Adrenal gland (tissue), 12 donors: Measurements from ENCODE around the gene STON2. TPM values are rescaled to one million over a fixed set of nuclear protein-coding genes. Genes with fewer than 3 reads are reported as not detected.

Experiments used
- DNase-seq, 7 donors: peaks; one replicate each; pipeline ENCODE4 v3.0.0-alpha.2; 2019 to 2020
- H3K27ac ChIP-seq, 5 donors: fragments of 200-600 bp; sonication (generic) in 4 of 5; 1 replicate in 3 of 5; 2 replicates in 2 of 5; pipeline versions ENCODE4 v1.5.1 to v1.8.0; 2016 to 2020; ENCODE audit warnings: mild to moderate bottlenecking in 1 of 5
- H3K27me3 ChIP-seq: fragments of 200-600 bp; 2 replicates; pipeline ENCODE4 v1.8.0; 2021
- H3K36me3 ChIP-seq, 2 donors: fragments of 200-600 bp; replicated peaks in 1 of 2; 1 replicate in 1 of 2; 2 replicates in 1 of 2; pipeline versions ENCODE4 v1.5.1 to v1.8.0; 2018 to 2022
- H3K4me1 ChIP-seq, 2 donors: fragments of 200-600 bp; replicated peaks in 1 of 2; 1 replicate in 1 of 2; 2 replicates in 1 of 2; pipeline versions ENCODE4 v1.5.1 to v1.8.0; 2018 to 2021
- H3K4me3 ChIP-seq, 4 donors: fragments of 200-600 bp; sonication (generic) in 3 of 4; one replicate each; pipeline ENCODE4 v1.5.1; 2016 to 2018
- H3K9me3 ChIP-seq, 3 donors: fragments of 200-600 bp; sonication (generic) in 1 of 3; replicated peaks in 1 of 3; 1 replicate in 2 of 3; 2 replicates in 1 of 3; pipeline versions ENCODE4 v1.5.1 to v1.8.0; 2016 to 2021
- POLR2A ChIP-seq, 2 donors: fragments of 450-650 bp; IDR thresholded peaks; one replicate each; pipeline ENCODE4 v1.6.1; 2017; ENCODE audit warnings: antibody characterized with exemption in 2 of 2, mild to moderate bottlenecking in 2 of 2, moderate library complexity in 1 of 2
- WGBS, 4 donors: extraction: QIAGEN DNeasy Blood & Tissue Kit in 2 of 4; methylation state at CpG; one replicate each; pipeline versions ENCODE4 v1.1.5 to v1.1.7; 2013 to 2017; 5-methylcytosine and 5-hydroxymethylcytosine counted together
- intact Hi-C, 2 donors: fragments of 100-400 bp; cut with DNase I; formaldehyde crosslinking; loops; one replicate each; pipeline versions ENCODE4 v1.14.1 to v1.15.0; 2022 to 2023
- polyA plus RNA-seq, 3 donors: library from polyadenylated mRNA; stranded (reverse); fragments of 200-250 nt in 2 of 3; fragments of 350-450 nt in 1 of 3; fragmentation: Illumina TruSeq in 1 of 3; extraction: RNeasy Lipid Tissue Mini Kit (QIAGEN cat#74804) in 1 of 3; gene quantifications; one replicate each; pipeline ENCODE4 v1.2.3, GENCODE V29; 2013 to 2014
- total RNA-seq, 9 donors: library from RNA; depleted of rRNA in 4 of 9; stranded (reverse); fragments of >200 nt in 4 of 9; fragments of 120-200 nt in 1 of 9; fragmentation: NEBNext Ultra II Directional in 1 of 9; extraction: Animal tissue kit (Norgen Biotek cat#: 25700) in 1 of 9; gene quantifications; one replicate each; pipeline versions ENCODE4 v1.1.0 to v1.2.4, GENCODE V29; 2013 to 2023
- TF ChIP-seq, protein P1 (sequence below), 6 experiments: fragments of 450-650 bp in 4 of 6; fragments of 200-600 bp in 2 of 6; sonication (generic) in 1 of 6; IDR thresholded peaks; 1 replicate in 5 of 6; 2 replicates in 1 of 6; pipeline versions ENCODE4 v1.5.1 to v1.8.0; 2016 to 2021; ENCODE audit warnings: antibody characterized with exemption in 6 of 6, mild to moderate bottlenecking in 2 of 6, moderate library complexity in 1 of 6
- donor health status: healthy with polysubstance abuse.
- donor health status: Bipolar disorder and iron deficiency.
- donor health status: DM: yes; HTN: yes; CAD: no.
- donor health status: DM: no; HTN: no; CAD: no.
- donor health status: DM: no; HTN: no; CAD: no.
- donor health status: DM: yes; HTN: yes; CAD: no.

STON2 gene
- total and polyA plus RNA-seq, 12 donors = 0.62 to 15.4 (median 6.7) TPM

DNA sequence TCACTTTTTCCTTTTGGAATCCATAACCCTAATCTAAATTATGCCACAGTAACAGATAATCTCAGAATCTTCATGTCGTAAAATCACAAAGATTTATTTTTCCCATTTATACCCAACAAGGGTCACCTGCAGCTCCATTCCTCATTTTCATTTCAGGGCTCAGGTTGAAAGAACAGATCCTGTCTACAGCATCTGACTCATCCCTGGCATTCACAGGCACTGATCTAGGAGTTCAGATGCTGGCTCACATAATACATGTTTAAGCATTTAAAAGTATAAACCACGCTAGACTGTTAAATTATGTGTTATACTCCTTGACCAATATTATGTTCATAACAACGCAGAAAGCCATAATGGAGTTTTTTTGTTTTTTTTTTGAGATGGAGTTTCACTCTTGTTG is 58.3 kb downstream of the STON2 start:
- DNase-seq = no peak
- Histone ChIP-seq H3K27ac (no peak overlapping the region), H3K9me3 (no peaks in the 10 kb centered on the region), H3K36me3 (no peaks in the 10 kb centered on the region), H3K4me3 (no peak overlapping the region), H3K27me3 (no peaks in the 10 kb centered on the region), H3K4me1 (no peaks in the 10 kb centered on the region)
- no peak for TF ChIP-seq POLR2A (IDR thresholded peaks at IDR 0.05)
- TF ChIP-seq, protein P1, sequence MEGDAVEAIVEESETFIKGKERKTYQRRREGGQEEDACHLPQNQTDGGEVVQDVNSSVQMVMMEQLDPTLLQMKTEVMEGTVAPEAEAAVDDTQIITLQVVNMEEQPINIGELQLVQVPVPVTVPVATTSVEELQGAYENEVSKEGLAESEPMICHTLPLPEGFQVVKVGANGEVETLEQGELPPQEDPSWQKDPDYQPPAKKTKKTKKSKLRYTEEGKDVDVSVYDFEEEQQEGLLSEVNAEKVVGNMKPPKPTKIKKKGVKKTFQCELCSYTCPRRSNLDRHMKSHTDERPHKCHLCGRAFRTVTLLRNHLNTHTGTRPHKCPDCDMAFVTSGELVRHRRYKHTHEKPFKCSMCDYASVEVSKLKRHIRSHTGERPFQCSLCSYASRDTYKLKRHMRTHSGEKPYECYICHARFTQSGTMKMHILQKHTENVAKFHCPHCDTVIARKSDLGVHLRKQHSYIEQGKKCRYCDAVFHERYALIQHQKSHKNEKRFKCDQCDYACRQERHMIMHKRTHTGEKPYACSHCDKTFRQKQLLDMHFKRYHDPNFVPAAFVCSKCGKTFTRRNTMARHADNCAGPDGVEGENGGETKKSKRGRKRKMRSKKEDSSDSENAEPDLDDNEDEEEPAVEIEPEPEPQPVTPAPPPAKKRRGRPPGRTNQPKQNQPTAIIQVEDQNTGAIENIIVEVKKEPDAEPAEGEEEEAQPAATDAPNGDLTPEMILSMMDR (IDR thresholded peaks at IDR 0.05) = no peak
- intact Hi-C loops = no loop called here
- WGBS, 4 donors = 82 to 88% (median 86%) methylated on average over 3 of the region's 3 CpGs

DNA sequence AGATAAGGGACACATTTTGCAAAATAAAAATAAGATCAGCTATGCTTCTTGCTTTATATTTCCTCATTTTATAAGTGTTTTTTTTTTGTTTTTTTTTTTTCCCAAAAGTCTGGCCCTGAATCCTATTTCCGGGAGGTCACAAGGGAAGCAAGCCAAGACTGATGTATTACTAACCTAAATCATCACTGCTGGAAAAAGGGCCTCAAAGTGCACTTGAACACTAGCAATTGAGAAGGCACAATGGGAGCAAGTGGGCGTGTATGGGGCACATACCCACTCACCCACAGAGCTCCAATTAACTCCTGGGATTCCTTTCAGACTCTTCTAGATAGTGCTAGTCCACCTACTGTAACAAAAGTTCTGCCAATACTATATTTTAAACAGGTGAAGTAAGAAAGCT is 58.8 kb downstream of the STON2 start:
- Histone ChIP-seq H3K4me1 (no peaks in the 10 kb centered on the region), H3K36me3 (no peaks in the 10 kb centered on the region), H3K9me3 (no peaks in the 10 kb centered on the region), H3K27ac (no peak overlapping the region), H3K27me3 (no peaks in the 10 kb centered on the region), H3K4me3 (no peak overlapping the region)
- TF ChIP-seq, protein P1 (IDR thresholded peaks at IDR 0.05) = no peak
- no peak for TF ChIP-seq POLR2A (IDR thresholded peaks at IDR 0.05)
- WGBS, 4 donors = 37 to 49% (median 48%) methylated on average over 2 of the region's 2 CpGs
- no peak for DNase-seq
- intact Hi-C loops = no loop called here

DNA sequence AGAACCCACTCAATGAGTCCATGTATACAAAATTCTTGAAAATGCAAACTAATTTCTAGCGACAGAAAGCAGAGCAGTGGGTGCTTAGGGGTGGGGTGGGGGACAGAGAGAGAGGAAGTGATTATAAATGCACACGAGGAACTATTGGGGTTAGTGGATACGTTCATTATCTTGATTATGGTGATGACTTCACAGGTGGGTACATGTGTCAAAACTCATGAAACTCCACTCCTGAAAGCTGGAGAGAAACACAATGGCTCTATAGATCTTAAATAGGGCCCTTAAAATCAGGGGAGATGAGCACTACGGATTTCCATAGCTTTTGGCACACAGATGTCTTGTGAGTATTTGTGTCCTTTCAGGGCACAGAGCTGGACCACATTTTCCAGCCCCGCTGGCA is 59.9 kb downstream of the STON2 start:
- WGBS, 4 donors = 79 to 90% (median 87%) methylated on average over 5 of the region's 5 CpGs
- no peak overlapping the region for H3K4me3 ChIP-seq
- no peak overlapping the region for H3K27ac ChIP-seq
- no peaks in the 10 kb centered on the region for H3K36me3 ChIP-seq
- no peaks in the 10 kb centered on the region for H3K27me3 ChIP-seq
- no peaks in the 10 kb centered on the region for H3K9me3 ChIP-seq
- no peak for DNase-seq
- no peak for TF ChIP-seq POLR2A (IDR thresholded peaks at IDR 0.05)
- TF ChIP-seq, protein P1 (IDR thresholded peaks at IDR 0.05) = no peak
- intact Hi-C loops = no loop called here
- H3K4me1 ChIP-seq = no peaks in the 10 kb centered on the region

DNA sequence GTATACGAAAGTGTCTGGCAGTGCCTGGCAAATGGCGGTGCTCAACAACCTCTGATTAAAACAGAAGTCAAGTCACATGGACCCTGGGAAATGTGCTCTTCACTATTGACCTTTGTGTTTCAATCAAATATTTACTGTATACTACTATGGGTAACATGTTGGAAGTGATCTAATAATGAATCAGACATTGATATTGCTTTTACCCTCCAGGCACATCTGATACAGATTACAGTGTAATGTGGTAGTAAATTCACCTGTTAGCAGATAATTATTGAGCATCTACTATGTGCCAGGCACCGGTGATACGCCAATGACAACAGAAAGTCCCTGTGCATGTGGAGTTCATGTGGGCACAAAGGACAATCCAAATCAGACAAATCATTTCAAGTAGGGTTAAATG is 63.1 kb downstream of the STON2 start:
- Histone ChIP-seq H3K4me3 (no peak overlapping the region), H3K27me3 (no peaks in the 10 kb centered on the region), H3K36me3 (no peaks in the 10 kb centered on the region), H3K4me1 (no peaks in the 10 kb centered on the region), H3K9me3 (no peaks in the 10 kb centered on the region), H3K27ac (no peak overlapping the region)
- no peak for TF ChIP-seq POLR2A (IDR thresholded peaks at IDR 0.05)
- TF ChIP-seq, protein P1 (IDR thresholded peaks at IDR 0.05) = no peak
- 84 to 95% (median 89%) methylated on average over 4 of the region's 4 CpGs for WGBS, 4 donors
- intact Hi-C loops = no loop called here
- no peak for DNase-seq
